Esophagus squamous epithelium (tissue), 5 donors: ENCODE measurements around the gene CENPE. TPM values are rescaled to one million over a fixed set of nuclear protein-coding genes. Genes with fewer than 3 reads are reported as not detected.

Experiments
- DNase-seq: peaks from one replicate; lab custom pipeline; 2025; lab: John Stamatoyannopoulos, UW
- H3K27ac ChIP-seq, 4 donors: fragments of 200-600 bp; sonication (generic); one replicate each; pipeline ENCODE4 v1.5.1; 2016 to 2019; ENCODE audit warnings: mild to moderate bottlenecking in 1 of 4
- H3K27me3 ChIP-seq, 4 donors: fragments of 200-600 bp; sonication (generic); 1 replicate in 3 of 4; 2 replicates in 1 of 4; pipeline versions ENCODE4 v1.5.1 to v1.6.0; 2017 to 2021; ENCODE audit warnings: antibody characterized with exemption in 1 of 4
- H3K36me3 ChIP-seq, 3 donors: fragments of 200-600 bp; sonication (generic); one replicate each; pipeline ENCODE4 v1.5.1; 2016 to 2019
- H3K4me1 ChIP-seq, 3 donors: fragments of 200-600 bp; sonication (generic); one replicate each; pipeline ENCODE4 v1.5.1; 2017 to 2019
- H3K4me3 ChIP-seq, 4 donors: fragments of 200-600 bp; sonication (generic); 1 replicate in 3 of 4; 2 replicates in 1 of 4; pipeline ENCODE4 v1.5.1; 2016 to 2019; ENCODE audit warnings: mild to moderate bottlenecking in 2 of 4, moderate library complexity in 1 of 4
- H3K9me3 ChIP-seq, 3 donors: fragments of 200-600 bp; sonication (generic); one replicate each; pipeline ENCODE4 v1.5.1; 2016 to 2019
- POLR2A ChIP-seq, 4 donors: fragments of 450-650 bp; IDR thresholded peaks; one replicate each; pipeline ENCODE4 v1.6.1; 2017; ENCODE audit warnings: antibody characterized with exemption in 4 of 4, mild to moderate bottlenecking in 4 of 4, moderate library complexity in 3 of 4
- WGBS, 2 donors: methylation state at CpG; one replicate each; pipeline ENCODE4 v1.1.5; 2018; 5-methylcytosine and 5-hydroxymethylcytosine counted together
- intact Hi-C: fragments of 100-400 bp; cut with DNase I; formaldehyde crosslinking; loops from one replicate; pipeline ENCODE4 v1.15.0; 2022
- total RNA-seq, 4 donors: library from RNA; depleted of rRNA; stranded (reverse); fragments of >200 nt; gene quantifications; one replicate each; pipeline ENCODE4 v1.1.0, GENCODE V29; 2016
- TF ChIP-seq, protein P1 (sequence below), 6 experiments: fragments of 450-650 bp in 4 of 6; fragments of 200-600 bp in 2 of 6; sonication (generic) in 2 of 6; IDR thresholded peaks; one replicate each; pipeline ENCODE4 v1.5.1; 2016 to 2019; ENCODE audit warnings: antibody characterized with exemption in 6 of 6, mild to moderate bottlenecking in 4 of 6, moderate library complexity in 4 of 6
- donor health status: DM: yes; HTN: yes; CAD: no.

The CENPE gene
- total RNA-seq, 4 donors from 2014 or later, result 3.0 to 14.3 (median 7.7) TPM

- Histone ChIP-seq H3K9me3 (no peaks in the 10 kb centered on the region), H3K36me3 (peaks cover 0 to 14% (median 0%) of the 10 kb centered on the region in 3 donors), H3K27me3 (no peaks in the 10 kb centered on the region), H3K4me3 (peak overlapping the region; percentile 59 to 91 (median 80)), H3K4me1 (peaks cover 0 to 27% (median 10%) of the 10 kb centered on the region in 3 donors), H3K27ac (peak overlapping the region; percentile 81 to 93 (median 92))
- 8 to 14% methylated on average over 3 to 4 of the region's 4 CpGs for WGBS, 2 donors
- TF ChIP-seq, protein P1, sequence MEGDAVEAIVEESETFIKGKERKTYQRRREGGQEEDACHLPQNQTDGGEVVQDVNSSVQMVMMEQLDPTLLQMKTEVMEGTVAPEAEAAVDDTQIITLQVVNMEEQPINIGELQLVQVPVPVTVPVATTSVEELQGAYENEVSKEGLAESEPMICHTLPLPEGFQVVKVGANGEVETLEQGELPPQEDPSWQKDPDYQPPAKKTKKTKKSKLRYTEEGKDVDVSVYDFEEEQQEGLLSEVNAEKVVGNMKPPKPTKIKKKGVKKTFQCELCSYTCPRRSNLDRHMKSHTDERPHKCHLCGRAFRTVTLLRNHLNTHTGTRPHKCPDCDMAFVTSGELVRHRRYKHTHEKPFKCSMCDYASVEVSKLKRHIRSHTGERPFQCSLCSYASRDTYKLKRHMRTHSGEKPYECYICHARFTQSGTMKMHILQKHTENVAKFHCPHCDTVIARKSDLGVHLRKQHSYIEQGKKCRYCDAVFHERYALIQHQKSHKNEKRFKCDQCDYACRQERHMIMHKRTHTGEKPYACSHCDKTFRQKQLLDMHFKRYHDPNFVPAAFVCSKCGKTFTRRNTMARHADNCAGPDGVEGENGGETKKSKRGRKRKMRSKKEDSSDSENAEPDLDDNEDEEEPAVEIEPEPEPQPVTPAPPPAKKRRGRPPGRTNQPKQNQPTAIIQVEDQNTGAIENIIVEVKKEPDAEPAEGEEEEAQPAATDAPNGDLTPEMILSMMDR (IDR thresholded peaks at IDR 0.05), result no peak
- no peak for TF ChIP-seq POLR2A (IDR thresholded peaks at IDR 0.05)
- no peak for DNase-seq
- intact Hi-C loops, result no loop called here
These were observed 122.7 kb downstream of the CENPE start for GRCh38 chr4:103075435-103075893.

- Histone ChIP-seq H3K27me3 (no peaks in the 10 kb centered on the region), H3K36me3 (peaks cover 0 to 10% (median 0%) of the 10 kb centered on the region in 3 donors), H3K4me3 (peak overlapping the region in 2 of 4 donors; percentile 77 to 91), H3K9me3 (no peaks in the 10 kb centered on the region), H3K27ac (no peak overlapping the region), H3K4me1 (peaks cover 0 to 27% (median 10%) of the 10 kb centered on the region in 3 donors)
- intact Hi-C loops, result no loop called here
- no peak for DNase-seq
- 72 to 75% methylated on average over 9 of the region's 9 CpGs for WGBS, 2 donors
- TF ChIP-seq POLR2A (IDR thresholded peaks at IDR 0.05), result no peak
- TF ChIP-seq, protein P1 (IDR thresholded peaks at IDR 0.05), result no peak
These were observed 123.3 kb downstream of the CENPE start for GRCh38 chr4:103074744-103075434.

DNA sequence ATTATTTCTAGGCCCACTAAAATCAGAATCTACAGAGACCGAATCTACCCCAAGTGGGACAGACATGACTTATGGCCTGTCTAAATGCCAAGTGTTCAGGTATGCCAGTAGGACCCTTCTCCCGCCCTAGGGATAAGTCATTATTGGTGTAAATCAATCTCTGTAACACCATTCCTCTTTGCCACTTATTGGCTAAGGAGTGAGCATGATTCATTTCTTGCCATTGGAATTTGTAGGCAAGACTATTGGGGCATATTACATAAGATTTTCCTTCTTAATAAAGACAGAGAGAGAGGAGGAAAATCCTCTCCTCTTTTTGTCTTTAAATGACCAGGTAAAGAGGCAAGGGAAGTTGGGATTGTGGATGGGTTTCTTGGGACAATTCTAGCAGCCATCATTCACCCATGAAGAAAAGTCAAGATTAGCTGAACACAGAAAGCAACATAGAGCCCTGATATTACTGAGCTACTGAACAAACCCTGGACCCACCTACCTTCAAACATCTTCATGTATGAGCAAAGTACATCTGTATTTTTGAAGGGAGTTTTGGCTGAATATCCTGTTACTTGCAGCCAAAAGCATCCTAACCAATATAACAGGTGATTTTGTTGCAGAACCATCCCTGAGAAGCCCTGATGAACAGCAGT is 124.2 kb downstream of the CENPE start:
- H3K4me1 ChIP-seq, result peaks cover 0 to 27% (median 10%) of the 10 kb centered on the region in 3 donors
- peaks cover 0 to under 1% (median 0%) of the 10 kb centered on the region in 3 donors for H3K36me3 ChIP-seq
- no peaks in the 10 kb centered on the region for H3K27me3 ChIP-seq
- H3K4me3 ChIP-seq, result no peak overlapping the region
- intact Hi-C loops, result no loop called here
- H3K27ac ChIP-seq, result no peak overlapping the region
- WGBS, 2 donors, result 94 to 96% methylated on average over 2 of the region's 2 CpGs
- TF ChIP-seq POLR2A (IDR thresholded peaks at IDR 0.05), result no peak
- TF ChIP-seq, protein P1 (IDR thresholded peaks at IDR 0.05), result no peak
- DNase-seq, result no peak
- no peaks in the 10 kb centered on the region for H3K9me3 ChIP-seq

DNA sequence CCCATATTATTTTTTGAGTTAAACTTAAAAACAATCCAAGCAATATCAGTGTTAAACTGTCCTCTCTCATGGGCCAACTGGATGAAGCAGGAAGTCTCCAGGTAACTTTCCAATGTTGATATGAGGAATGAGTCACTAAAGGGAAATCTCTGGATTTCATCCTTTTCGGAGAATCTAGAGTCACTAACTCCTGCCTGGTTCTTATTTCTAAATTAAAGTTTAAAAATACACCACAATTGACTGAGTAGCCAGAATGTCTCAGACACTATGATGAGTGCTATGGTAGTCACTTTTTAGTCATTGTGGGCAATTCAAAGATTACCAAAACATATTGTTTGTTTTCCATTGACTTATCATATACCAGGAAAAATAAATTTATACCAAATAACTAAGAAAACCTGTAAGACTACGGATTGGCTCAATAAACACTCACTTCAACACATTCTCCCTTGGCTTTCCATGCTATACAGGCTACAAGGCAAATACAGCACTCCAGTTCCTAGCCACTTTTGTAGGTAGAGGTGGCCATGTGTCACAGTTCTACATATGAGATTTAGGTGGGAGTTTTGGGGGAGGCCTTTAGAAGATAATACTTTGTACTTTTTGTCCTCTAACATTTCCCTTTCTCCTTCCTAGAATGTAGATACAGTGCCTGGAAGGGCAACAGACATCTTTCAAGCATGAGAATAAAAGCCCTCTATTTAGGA is 130.1 kb downstream of the CENPE start:
- H3K9me3 ChIP-seq, result no peaks in the 10 kb centered on the region
- 73 to 80% methylated on average over 2 of the region's 2 CpGs for WGBS, 2 donors
- intact Hi-C loops, result no loop called here

More for the DNA sequence above, 130.1 kb downstream of the CENPE start:
- H3K27me3 ChIP-seq, result no peaks in the 10 kb centered on the region
- no peak overlapping the region for H3K27ac ChIP-seq
- H3K4me3 ChIP-seq, result no peak overlapping the region
- H3K4me1 ChIP-seq, result no peaks in the 10 kb centered on the region
- peaks cover 0 to 10% (median 0%) of the 10 kb centered on the region in 3 donors for H3K36me3 ChIP-seq
- TF ChIP-seq POLR2A (IDR thresholded peaks at IDR 0.05), result no peak
- TF ChIP-seq, protein P1 (IDR thresholded peaks at IDR 0.05), result no peak
- no peak for DNase-seq
